Activated naive CD8-positive, alpha-beta T cell treated with anti-CD3 and anti-CD28 coated beads, Interleukin-2, amount 10 ng/mL, durations not matched to agents 7 days and 5 days (primary cell): ENCODE results near the gene PRR14. TPM values are rescaled to one million over a fixed set of nuclear protein-coding genes. Genes with fewer than 3 reads are reported as not detected.

Experiments
- ATAC-seq: fragments of 150-1000 bp; cut with Tn5 transposase; one replicate; pipeline ENCODE4 v1.10.0; 2021; ENCODE audit warnings: low read depth, moderate library complexity
- POLR2A ChIA-PET: fragments of 350-600 bp; sonication (Branson Sonifier 250); formaldehyde crosslinking; loops from one replicate; lab custom pipeline; 2021; ENCODE audit warnings: antibody characterized with exemption; lab: Charles Lee
- DNase-seq: peaks from one replicate; pipeline ENCODE4 v3.0.0; 2021
- H3K27ac Mint-ChIP-seq: one replicate; pipeline ENCODE4 v1.8.0; 2022; ENCODE audit warnings: mild to moderate bottlenecking, mixed read lengths
- H3K27me3 Mint-ChIP-seq: one replicate; pipeline ENCODE4 v1.8.0; 2022; ENCODE audit warnings: mild to moderate bottlenecking, moderate library complexity, mixed read lengths
- H3K36me3 Mint-ChIP-seq: one replicate; pipeline ENCODE4 v1.8.0; 2021; ENCODE audit warnings: mild to moderate bottlenecking, mixed read lengths
- H3K4me1 Mint-ChIP-seq: one replicate; pipeline ENCODE4 v1.8.0; 2021; ENCODE audit warnings: mixed read lengths
- H3K4me3 Mint-ChIP-seq: one replicate; pipeline ENCODE4 v1.8.0; 2022; ENCODE audit warnings: mild to moderate bottlenecking, moderate library complexity, mixed read lengths
- H3K9me3 Mint-ChIP-seq: one replicate; pipeline ENCODE4 v1.8.0; 2021; ENCODE audit warnings: mixed read lengths
- total RNA-seq, 2 experiments: library from RNA; stranded (reverse); gene quantifications; one replicate each; pipeline ENCODE4 v1.2.3, GENCODE V29; 2021

The PRR14 gene
- 10 to 100 TPM; 89.7 to 97.1 TPM for total RNA-seq

DNA sequence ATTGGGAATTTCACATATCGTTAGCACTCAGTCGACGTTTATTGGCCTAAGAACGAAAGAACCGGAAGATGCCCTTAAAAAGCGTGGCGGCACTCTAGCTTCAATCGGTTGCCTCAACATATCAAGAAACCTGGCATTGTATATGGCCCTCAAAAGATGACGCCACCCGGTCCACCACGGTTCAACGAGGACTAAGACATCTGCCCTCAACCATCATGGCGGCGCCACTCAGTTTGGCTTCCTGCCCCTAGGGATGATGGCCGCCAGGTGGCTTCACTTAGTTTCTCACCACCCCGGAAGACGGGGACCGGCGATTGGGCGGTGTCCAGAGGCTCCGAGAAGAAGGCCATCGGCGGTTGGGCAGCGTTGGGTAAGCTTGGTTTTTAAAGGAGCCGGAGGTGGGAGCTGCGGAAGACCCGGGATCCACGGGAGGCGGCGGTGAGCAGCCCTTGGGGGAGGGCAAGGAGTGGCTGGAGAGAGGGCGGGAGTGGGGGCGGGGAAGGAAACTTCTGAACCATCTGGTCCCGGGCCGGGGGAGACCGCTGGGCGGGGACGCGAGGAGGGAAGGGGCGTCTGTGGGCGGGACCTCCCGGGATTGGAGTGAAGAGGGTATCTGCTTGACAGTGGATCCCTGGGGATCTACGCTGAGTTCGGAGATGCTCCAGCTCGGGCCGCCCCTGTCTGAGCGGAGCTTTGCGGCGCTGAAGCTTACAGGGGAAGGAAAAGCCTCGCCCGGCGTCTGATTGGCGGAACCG lies at the start of gene PRR14:
Gene PRR14, plus strand, starts transcription at position 592 of the 755 bp plus-strand sequence. CDS start 686 bp downstream, outside the sequence.
- peak within 1 kb of the TSS; percentile 99 for H3K27ac Mint-ChIP-seq
- no peaks in the 10 kb centered on the region for H3K27me3 Mint-ChIP-seq
- H3K36me3 Mint-ChIP-seq: peaks cover 5% of the 10 kb centered on the region
- H3K4me3 Mint-ChIP-seq: peak within 1 kb of the TSS; percentile 98
- DNase-seq (peak; percentile 94), ATAC-seq (peak; percentile 85)
- no peaks in the 10 kb centered on the region for H3K9me3 Mint-ChIP-seq
- peaks cover 28% of the 10 kb centered on the region for H3K4me1 Mint-ChIP-seq
- POLR2A ChIA-PET: interaction anchor here (0.6 to 2.7 kb wide), 17 partner anchors 9 to 530 kb away, joined by 3 to 38 read pairs (median 4); partner anchors contain the start of genes CORO1A, DCTPP1, FBRS and SRCAP

DNA sequence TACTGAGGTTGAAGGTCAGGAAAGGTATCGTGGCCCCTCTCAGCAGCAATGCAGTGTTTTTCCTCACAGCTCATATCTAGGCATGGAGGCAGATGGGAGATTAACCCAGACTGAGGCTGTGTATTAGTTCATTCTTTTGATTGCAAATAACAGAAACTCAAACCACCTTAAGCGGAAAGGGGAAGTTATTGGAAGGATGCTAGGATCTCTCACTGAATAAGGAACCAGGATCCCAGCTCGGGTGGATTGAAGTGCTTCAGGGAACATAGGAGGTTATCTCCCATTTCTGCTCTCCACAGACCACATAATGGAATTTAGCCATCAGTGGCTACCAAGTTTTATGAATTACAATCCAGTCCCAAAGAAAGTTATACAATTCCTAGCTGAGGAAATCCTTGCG lies 48.8 kb upstream of the PRR14 start:
- Mint-ChIP-seq H3K27ac (peak overlapping the region; percentile 32), H3K36me3 (peaks cover 18% of the 10 kb centered on the region), H3K9me3 (no peaks in the 10 kb centered on the region), H3K27me3 (no peaks in the 10 kb centered on the region), H3K4me3 (no peak overlapping the region), H3K4me1 (peaks cover 8% of the 10 kb centered on the region)
- no peak for DNase-seq
- POLR2A ChIA-PET: interaction anchor here (1.1 to 1.3 kb wide), 2 partner anchors 30 to 66 kb away, joined by 3 read pairs; no protein-coding TSS in a partner anchor
- ATAC-seq: no peak

DNA sequence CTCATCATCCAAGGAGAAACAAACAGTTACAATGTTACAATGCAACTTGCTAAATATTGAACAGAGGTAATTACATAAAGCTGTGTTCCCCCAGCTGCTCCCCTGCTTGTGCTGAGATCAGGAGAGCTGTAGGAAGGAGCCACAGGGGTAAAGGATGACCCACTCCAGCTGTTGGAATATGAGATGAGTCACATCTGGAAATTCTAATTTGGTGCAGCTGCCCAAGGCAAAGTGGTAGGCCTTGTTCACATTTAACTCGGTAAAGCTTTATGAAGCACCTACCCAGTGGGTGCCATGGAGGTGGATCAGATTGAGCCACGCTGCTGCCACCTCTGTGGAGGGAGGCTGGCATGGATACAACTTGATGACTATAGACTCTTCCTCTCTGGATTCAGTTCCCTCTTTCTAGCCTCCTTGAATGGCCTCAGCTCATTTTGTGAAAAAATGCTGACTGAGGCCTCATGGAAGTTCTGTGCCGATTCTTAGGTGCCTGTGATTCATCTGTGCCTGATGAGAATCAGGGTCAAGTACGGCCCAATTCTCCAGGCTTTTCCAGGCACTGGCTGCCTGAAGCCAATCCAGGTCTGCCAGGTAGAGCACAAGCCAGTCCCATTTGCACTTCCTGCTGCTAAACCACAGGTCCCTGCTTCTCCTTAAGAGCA lies 48.0 kb upstream of the PRR14 start:
- H3K4me1 Mint-ChIP-seq: peaks cover 11% of the 10 kb centered on the region
- ATAC-seq: no peak
- H3K4me3 Mint-ChIP-seq: no peak overlapping the region
- no peaks in the 10 kb centered on the region for H3K27me3 Mint-ChIP-seq
- no peaks in the 10 kb centered on the region for H3K9me3 Mint-ChIP-seq
- POLR2A ChIA-PET: interaction anchor here (1.1 to 1.3 kb wide), 2 partner anchors 29 to 67 kb away, joined by 3 read pairs; no protein-coding TSS in a partner anchor
- no peak for DNase-seq
- H3K36me3 Mint-ChIP-seq: peaks cover 22% of the 10 kb centered on the region
- no peak overlapping the region for H3K27ac Mint-ChIP-seq

DNA sequence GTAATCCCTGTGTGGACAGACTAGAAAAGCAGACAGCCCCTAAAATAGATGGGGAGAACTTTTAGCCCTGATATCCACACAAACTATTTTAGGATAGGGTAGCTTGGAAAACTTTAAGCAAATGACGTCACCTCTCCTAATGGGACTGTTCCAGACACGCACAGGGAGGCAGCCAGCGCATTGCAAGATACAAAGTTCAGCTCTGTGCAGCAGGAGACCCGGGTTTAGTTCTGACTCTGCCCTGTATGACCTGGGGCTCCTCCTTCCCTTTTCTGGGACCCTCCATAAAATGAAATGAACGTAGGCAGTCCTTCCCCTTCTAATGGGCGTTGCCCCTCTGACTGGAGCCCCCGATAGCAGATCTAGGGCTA lies 46.8 kb upstream of the PRR14 start:
- Mint-ChIP-seq H3K27ac (no peak overlapping the region), H3K4me3 (no peak overlapping the region), H3K9me3 (no peaks in the 10 kb centered on the region), H3K27me3 (no peaks in the 10 kb centered on the region), H3K36me3 (peaks cover 23% of the 10 kb centered on the region), H3K4me1 (peaks cover 14% of the 10 kb centered on the region)
- no peak for ATAC-seq
- no peak for DNase-seq
- POLR2A ChIA-PET: no interaction called here

DNA sequence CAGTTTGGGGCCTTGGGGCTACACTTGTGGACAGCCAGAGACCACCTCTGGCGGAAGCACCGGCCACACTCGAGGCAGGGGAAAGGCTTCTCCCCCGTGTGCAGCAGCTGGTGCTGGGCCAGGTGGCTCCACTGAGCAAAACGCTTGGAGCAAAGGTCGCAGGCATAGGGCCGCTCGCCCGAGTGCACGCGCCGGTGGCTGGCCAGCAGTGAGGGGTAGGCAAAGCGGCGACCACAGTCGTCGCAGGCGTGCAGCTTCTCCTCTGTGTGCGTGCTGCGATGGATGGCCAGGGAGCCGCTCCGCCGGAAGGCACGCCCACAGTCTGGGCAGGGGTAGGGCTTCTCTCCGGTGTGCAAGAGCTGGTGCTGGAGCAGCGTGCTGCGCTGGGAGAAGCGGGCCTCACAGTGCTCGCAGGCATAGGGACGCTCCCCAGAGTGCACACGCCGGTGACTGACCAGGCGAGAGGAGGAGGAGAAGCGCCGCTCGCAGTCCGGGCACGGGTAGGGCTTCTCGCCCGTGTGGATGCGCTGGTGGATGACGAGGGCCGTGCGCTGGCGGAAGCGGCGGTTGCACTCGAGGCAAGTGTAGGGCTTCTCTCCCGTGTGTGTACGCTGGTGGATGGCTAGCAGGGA lies 46.3 kb upstream of the PRR14 start:
- POLR2A ChIA-PET: no interaction called here
- Mint-ChIP-seq H3K4me1 (peaks cover 18% of the 10 kb centered on the region), H3K27ac (no peak overlapping the region), H3K27me3 (no peaks in the 10 kb centered on the region), H3K36me3 (peaks cover 23% of the 10 kb centered on the region), H3K4me3 (no peak overlapping the region), H3K9me3 (no peaks in the 10 kb centered on the region)
- no peak for ATAC-seq
- DNase-seq: no peak

DNA sequence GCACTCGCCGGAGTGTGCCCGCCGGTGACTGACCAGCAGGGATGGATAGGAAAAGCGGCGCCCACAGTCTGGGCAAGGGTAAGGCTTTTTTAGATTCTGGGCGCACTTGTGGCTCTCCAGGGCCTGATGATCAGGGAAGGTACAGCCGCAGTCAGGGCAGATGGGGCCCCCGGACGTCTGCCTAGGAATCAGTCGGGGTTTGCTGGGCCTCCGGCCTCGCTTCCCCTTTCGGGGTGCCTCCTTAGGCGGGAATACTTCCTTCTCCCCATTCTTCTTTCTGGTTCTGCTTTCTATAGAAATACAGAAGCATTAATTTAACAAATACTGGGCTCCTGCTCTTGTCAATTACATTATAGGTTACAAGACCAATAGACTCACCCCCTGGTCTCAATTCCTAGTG lies 45.6 kb upstream of the PRR14 start:
- H3K27ac Mint-ChIP-seq: no peak overlapping the region
- DNase-seq (no peak), ATAC-seq (no peak)
- POLR2A ChIA-PET: interaction anchor here (0.7 to 2.3 kb wide), 3 partner anchors 19 to 231 kb away, joined by 3 to 8 read pairs (median 5); partner anchors contain the start of gene ZNF688
- peaks cover 18% of the 10 kb centered on the region for H3K4me1 Mint-ChIP-seq
- no peaks in the 10 kb centered on the region for H3K27me3 Mint-ChIP-seq
- peaks cover 24% of the 10 kb centered on the region for H3K36me3 Mint-ChIP-seq
- H3K9me3 Mint-ChIP-seq: no peaks in the 10 kb centered on the region
- no peak overlapping the region for H3K4me3 Mint-ChIP-seq

DNA sequence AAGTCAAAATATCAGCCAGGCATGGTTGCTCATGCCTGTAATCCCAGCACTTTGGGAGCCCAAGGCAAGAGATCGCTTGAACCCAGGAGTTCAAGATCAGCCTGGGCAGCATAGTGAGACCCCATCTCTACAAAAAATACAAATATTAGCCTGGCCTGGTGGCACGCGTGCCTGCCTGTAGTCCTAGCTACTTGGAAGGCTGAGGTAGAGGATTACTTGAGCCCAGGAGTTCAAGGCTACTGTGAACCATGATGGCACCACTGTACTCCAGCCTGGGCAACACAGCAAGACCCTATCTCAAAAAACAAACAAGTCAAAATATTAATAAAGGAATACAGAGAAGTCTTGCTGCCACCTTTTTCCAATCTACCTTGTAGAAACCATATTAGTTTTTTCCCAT lies 44.8 kb upstream of the PRR14 start:
- Mint-ChIP-seq H3K9me3 (no peaks in the 10 kb centered on the region), H3K27me3 (no peaks in the 10 kb centered on the region), H3K4me3 (no peak overlapping the region), H3K27ac (no peak overlapping the region), H3K4me1 (peaks cover 23% of the 10 kb centered on the region), H3K36me3 (peaks cover 25% of the 10 kb centered on the region)
- DNase-seq (no peak), ATAC-seq (no peak)
- POLR2A ChIA-PET: interaction anchor here (0.7 to 2.3 kb wide), 3 partner anchors 20 to 230 kb away, joined by 3 to 8 read pairs (median 5); partner anchors contain the start of gene ZNF688

DNA sequence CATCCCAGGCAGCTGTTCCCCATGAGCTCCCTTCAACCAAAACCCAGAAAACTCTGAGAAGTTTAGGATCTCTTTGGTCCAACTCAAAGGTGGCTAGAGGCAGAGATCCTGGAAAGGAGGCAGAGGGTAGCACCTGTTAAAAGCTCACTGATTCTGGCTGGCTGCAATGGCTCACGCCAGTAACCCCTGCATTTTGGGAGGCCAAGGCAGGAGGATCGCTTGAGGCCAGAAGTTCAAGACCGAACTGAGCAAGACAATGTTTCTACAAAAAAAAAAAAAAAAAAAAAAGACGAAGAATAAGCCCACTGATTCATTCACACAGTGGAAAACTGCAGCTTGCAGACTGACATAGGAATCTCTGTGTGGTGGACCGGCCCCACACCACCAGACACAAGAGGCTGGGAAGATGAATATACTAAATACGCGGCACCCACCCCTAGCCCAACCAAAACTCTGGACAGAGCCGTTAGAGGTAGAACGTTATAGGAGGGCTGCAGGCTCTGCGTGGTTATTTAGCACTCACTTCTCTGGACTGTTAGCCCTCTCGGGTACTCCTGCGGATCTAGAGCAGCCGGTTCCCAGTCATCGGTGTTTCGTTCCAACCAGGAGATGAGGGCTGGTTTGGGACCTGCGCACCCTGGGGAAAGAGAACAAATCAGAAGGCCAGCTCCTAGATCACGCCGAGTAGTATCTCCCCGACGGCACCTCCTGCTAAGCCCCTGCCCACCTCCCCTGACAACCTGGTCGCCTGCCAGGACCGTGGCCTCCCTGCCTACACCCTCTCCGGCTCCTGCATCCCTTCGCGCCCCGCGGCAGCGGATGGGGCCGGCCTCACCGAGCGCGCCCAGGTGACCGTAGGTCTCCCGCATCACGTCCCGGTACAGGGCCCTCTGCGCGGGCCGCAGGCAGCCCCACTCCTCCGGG lies 41.5 kb upstream of the PRR14 start:
- peak; percentile 41 for ATAC-seq
- POLR2A ChIA-PET: interaction anchor here (0.6 to 4.2 kb wide), 19 partner anchors 11 to 532 kb away, joined by 3 to 22 read pairs (median 5); partner anchors contain the start of genes FBRS, PRR14, ZNF688 and ZNF747
- peaks cover 20% of the 10 kb centered on the region for H3K36me3 Mint-ChIP-seq
- H3K9me3 Mint-ChIP-seq: no peaks in the 10 kb centered on the region
- no peaks in the 10 kb centered on the region for H3K27me3 Mint-ChIP-seq
- DNase-seq: peak; percentile 75
- peak overlapping the region; percentile 94 for H3K27ac Mint-ChIP-seq
- H3K4me3 Mint-ChIP-seq: peak overlapping the region; percentile 96
- peaks cover 24% of the 10 kb centered on the region for H3K4me1 Mint-ChIP-seq

DNA sequence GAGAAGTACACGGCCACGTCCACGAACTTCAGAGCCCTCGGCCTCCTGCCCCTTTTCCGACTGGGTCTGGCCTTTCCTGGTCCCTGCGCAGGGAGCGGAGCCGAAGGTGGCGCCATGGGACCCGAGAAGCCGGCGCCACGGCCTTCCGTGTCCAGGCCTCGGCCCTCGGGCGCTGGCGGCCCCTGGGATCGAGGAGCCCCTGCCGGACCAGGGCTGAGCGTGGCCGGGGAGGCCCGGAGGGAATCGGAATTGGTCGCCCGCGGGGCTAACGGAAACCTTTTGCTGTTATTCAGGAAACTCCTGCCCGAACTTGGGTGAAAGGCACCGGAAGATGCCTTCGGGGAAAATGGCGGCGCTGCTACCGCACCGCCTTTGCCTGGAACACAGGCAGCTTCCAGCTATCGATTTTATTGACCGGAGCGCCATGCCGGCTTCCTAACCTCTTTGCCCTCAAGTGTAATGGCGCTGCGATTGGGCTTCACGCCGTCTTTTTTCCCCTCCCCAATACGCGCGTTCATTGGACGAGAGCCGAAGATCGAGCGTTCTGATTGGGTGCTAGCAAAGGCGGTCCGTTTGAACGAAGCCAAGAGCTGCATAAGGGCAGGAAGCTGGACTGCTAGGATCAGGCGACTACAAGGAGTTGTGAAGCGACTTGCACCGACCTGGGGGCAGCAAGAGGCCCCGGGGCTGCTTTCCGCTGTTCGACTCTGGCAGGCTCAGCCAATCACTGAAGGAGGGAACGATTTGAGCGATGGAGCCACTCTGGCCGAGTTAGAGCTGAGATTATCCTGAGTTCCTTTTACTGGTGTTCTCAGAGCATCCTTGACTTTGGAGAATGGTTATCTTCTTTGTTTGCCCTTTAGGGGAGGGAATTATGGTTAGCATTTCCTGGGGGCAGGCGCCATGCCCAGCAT lies 40.6 kb upstream of the PRR14 start, which contains the start of gene ZNF689:
Gene ZNF689, minus strand, starts transcription at position 464 of the 914 bp plus-strand sequence. Its CDS starts 348 bp downstream, at position 116.
- Mint-ChIP-seq H3K4me3 (peak within 1 kb of the TSS; percentile 96), H3K9me3 (no peaks in the 10 kb centered on the region), H3K36me3 (peaks cover 16% of the 10 kb centered on the region), H3K27ac (peak within 1 kb of the TSS; percentile 94), H3K4me1 (peaks cover 24% of the 10 kb centered on the region), H3K27me3 (no peaks in the 10 kb centered on the region)
- POLR2A ChIA-PET: interaction anchor here (0.5 to 4.2 kb wide), 19 partner anchors 10 to 427 kb away, joined by 3 to 22 read pairs (median 5); partner anchors contain the start of genes CORO1A, DCTPP1, FBRS and PRR14
- DNase-seq (peak; percentile 92), ATAC-seq (peak; percentile 89)

DNA sequence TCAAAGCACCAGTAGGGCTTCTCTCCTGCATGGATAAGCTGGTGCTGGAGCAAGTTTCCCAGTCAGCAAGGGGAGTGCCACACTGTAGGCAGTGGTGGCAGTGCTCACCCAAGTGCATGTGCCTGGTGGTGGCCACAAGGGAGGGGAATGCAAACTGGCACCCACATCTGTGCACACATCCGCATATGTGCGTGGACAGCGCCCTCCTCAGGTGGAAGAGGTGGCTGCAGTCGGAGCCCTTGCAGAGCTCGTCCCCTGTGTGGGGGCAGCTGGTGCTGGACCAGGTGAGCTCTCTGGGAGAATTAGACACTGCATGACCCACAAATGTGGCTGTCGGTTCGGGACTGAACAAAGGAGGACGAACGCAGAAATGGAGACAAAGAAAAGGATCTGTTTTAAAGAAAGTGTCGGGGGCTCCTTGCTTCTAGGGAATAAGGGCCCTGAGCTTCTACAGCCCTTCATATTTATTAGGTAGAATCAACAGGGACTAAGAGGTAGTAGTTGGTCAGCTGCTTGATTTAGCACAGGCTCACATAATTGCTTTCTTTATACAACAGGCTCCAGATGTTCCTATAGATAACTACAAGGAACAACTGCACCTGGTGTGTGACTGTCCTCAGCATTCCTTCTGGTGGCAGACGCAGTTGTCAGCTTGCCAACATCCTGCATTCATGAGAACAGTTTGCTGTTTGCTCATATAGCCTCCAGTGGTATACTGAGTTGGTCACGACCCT lies 35.2 kb upstream of the PRR14 start:
- H3K27me3 Mint-ChIP-seq: peaks cover 9% of the 10 kb centered on the region
- no peak overlapping the region for H3K4me3 Mint-ChIP-seq
- POLR2A ChIA-PET: interaction anchor here (0.5 to 1.6 kb wide), 4 partner anchors 81 to 751 kb away, joined by 3 to 5 read pairs (median 4); partner anchors contain the start of genes DCTPP1 and ZNF747
- ATAC-seq: peak; percentile 79
- H3K27ac Mint-ChIP-seq: no peak overlapping the region
- DNase-seq: peak; percentile 82
- H3K36me3 Mint-ChIP-seq: no peaks in the 10 kb centered on the region
- no peaks in the 10 kb centered on the region for H3K9me3 Mint-ChIP-seq
- peaks cover 11% of the 10 kb centered on the region for H3K4me1 Mint-ChIP-seq

DNA sequence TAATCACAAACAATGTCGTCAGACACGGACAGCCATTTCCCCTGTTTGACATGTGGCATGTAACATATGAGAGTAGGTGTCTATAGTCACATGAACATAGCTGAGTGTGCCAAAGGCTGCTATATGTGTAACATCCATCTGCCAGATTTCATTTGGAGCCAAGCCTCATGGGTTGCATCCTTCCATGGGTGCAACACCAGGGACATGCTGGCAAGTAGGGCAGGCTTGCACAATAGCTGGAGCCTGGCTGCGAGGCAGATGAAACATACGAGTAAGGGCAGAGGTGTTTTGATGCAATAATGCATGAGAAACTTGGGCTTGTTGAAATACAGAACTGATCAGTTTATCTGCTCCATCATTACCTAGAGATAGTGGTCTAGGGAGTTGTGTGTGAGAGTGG lies 31.6 kb upstream of the PRR14 start:
- no peak for ATAC-seq
- DNase-seq: no peak
- Mint-ChIP-seq H3K4me1 (peaks cover 6% of the 10 kb centered on the region), H3K27me3 (peaks cover 14% of the 10 kb centered on the region), H3K36me3 (no peaks in the 10 kb centered on the region), H3K9me3 (no peaks in the 10 kb centered on the region), H3K4me3 (no peak overlapping the region), H3K27ac (no peak overlapping the region)
- POLR2A ChIA-PET: interaction anchor here (0.7 to 1.2 kb wide), 2 partner anchors 9 to 37 kb away, joined by 3 read pairs; partner anchors contain the start of gene ZNF689
